HEK293T (cell line): Measurements from ENCODE around the gene PSMD5.

ENCODE experiments used
- CTCF ChIA-PET: fragments of 350-600 bp; formaldehyde crosslinking; extraction: SDS; loops from one replicate; lab custom pipeline; 2021; ENCODE audit warnings: antibody characterized with exemption, inconsistent platforms; lab: Yijun Ruan, JAX
- POLR2A ChIA-PET: fragments of 350-600 bp; formaldehyde crosslinking; extraction: SDS; loops from one replicate; lab custom pipeline; 2020; ENCODE audit warnings: antibody characterized with exemption, inconsistent platforms; lab: Yijun Ruan, JAX
- DNase-seq: peaks from one replicate; pipeline ENCODE4 v3.0.0; 2012; ENCODE audit warnings: mixed read lengths; ENCODE audit errors: extremely low spot score
- ARNT ChIP-seq: fragments of 450-650 bp; IDR thresholded peaks from 2 replicates; pipeline ENCODE4 v1.6.1; 2017; ENCODE audit warnings: mild to moderate bottlenecking
- BHLHE40 ChIP-seq: fragments of 450-650 bp; IDR thresholded peaks from 2 replicates; pipeline ENCODE4 v1.6.1; 2016; ENCODE audit warnings: mild to moderate bottlenecking, moderate library complexity, borderline replicate concordance
- CTBP1 ChIP-seq: fragments of 450-650 bp; IDR thresholded peaks from 2 replicates; pipeline ENCODE4 v1.6.1; 2016; ENCODE audit warnings: borderline replicate concordance
- ELF4 ChIP-seq: fragments of 450-650 bp; IDR thresholded peaks from 2 replicates; pipeline ENCODE4 v1.6.1; 2017; ENCODE audit warnings: antibody characterized with exemption
- FOXA1 ChIP-seq: fragments of 450-650 bp; IDR thresholded peaks from 2 replicates; pipeline ENCODE4 v1.6.1; 2016; ENCODE audit warnings: mild to moderate bottlenecking
- FOXK2 ChIP-seq: fragments of 450-650 bp; IDR thresholded peaks from 2 replicates; pipeline ENCODE4 v1.6.1; 2016; ENCODE audit warnings: mild to moderate bottlenecking
- FOXM1 ChIP-seq: fragments of 450-650 bp; IDR thresholded peaks from 2 replicates; pipeline ENCODE4 v1.6.1; 2017; ENCODE audit warnings: mild to moderate bottlenecking, borderline replicate concordance
- HDGF ChIP-seq: fragments of 450-650 bp; IDR thresholded peaks from 2 replicates; pipeline ENCODE4 v1.6.1; 2017; ENCODE audit warnings: antibody characterized with exemption, borderline replicate concordance
- L3MBTL2 ChIP-seq: fragments of 450-650 bp; conservative IDR thresholded peaks from 2 replicates; pipeline ENCODE4 v1.6.1; 2016; ENCODE audit warnings: mild to moderate bottlenecking
- LEF1 ChIP-seq: fragments of 450-650 bp; IDR thresholded peaks from 2 replicates; pipeline ENCODE4 v1.6.1; 2017; ENCODE audit warnings: mild to moderate bottlenecking, borderline replicate concordance
- NFRKB ChIP-seq: fragments of 450-650 bp; IDR thresholded peaks from 2 replicates; pipeline ENCODE4 v1.6.1; 2016; ENCODE audit warnings: mild to moderate bottlenecking, moderate library complexity
- SP1 ChIP-seq: fragments of 450-650 bp; IDR thresholded peaks from 2 replicates; pipeline ENCODE4 v1.6.1; 2017
- SUZ12 ChIP-seq: fragments of 450-650 bp; IDR thresholded peaks from 2 replicates; pipeline ENCODE4 v1.6.1; 2016; ENCODE audit warnings: mild to moderate bottlenecking
- TARDBP ChIP-seq: fragments of 450-650 bp; IDR thresholded peaks from 2 replicates; pipeline ENCODE4 v1.6.1; 2016
- ZNF384 ChIP-seq: fragments of 450-650 bp; IDR thresholded peaks from 2 replicates; pipeline ENCODE4 v1.6.1; 2016
- TF ChIP-seq, protein P1 (sequence below): fragments of 450-650 bp; IDR thresholded peaks from 2 replicates; pipeline ENCODE4 v1.6.1; 2016

The PSMD5 gene

DNA sequence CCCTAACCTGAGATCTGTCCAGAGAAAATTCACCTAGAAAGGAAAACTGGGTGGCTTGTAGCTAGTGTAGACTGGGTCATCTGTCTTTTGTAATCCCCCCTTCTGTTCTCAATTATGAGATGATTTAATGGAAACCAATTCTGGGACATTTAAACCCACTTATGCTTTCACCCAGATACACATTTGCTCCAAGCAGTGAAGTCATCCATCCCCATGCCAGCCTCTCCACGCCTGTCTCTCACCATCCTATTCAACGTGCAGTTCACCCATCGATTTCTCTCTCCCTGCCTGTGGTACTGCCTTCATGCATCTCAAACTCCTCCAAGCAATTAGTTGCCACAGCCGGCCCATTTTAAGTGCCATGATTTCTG is 32.5 kb upstream of the PSMD5 start:
- ChIA-PET POLR2A (no interaction called here), CTCF (no interaction called here)
- DNase-seq, result no peak
- no peak for TF ChIP-seq ZNF384

DNA sequence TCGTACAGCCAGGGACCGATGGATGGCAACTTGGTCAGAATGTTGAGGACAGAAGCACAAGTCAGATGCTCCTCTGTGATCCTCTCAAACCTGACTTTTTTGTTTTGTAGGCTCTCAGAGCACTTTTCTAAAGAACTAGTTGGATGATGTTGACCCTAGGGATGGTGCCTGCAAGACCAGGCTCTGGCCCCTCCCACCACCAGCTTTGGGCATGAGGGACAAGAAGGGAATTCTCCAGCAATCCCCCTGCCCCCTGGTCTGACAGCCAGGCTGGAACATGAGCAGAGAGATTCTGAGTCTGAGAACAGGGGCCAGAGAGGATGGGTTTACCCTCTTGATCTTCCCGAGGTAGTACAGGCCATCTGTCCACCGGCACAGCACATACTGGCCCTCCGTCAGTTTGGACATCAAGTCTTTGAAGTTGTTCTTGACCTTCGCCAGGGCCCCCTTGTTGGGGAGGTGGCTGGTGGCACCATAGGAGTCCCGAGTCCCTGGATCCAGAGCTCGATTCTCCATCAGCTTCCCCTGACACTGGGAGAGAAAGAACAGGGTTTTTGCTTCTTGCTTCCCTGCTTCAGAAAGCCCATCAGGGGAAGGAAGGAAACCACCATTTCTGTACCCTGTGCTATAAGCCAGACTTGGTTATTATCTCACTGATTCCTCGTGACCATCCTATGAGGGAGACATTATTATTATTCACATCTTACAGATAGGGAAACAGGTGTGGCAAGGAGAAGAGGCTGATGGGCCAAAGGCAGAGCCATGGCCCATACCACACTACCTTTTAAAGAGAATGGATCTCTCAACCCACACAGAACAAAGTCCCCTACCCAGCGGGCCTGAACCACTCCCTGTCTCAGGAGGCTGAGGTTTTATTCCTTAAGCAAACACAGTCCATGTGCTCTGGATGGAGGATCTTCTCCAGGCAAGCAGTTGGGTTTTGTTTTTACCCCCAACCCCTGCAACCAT is 31.8 kb upstream of the PSMD5 start:
- ChIA-PET CTCF (no interaction called here), POLR2A (no interaction called here)
- TF ChIP-seq ELF4, result no peak
- no peak for TF ChIP-seq L3MBTL2
- no peak for TF ChIP-seq SUZ12
- TF ChIP-seq LEF1, result no peak
- TF ChIP-seq BHLHE40, result no peak
- TF ChIP-seq, protein P1, sequence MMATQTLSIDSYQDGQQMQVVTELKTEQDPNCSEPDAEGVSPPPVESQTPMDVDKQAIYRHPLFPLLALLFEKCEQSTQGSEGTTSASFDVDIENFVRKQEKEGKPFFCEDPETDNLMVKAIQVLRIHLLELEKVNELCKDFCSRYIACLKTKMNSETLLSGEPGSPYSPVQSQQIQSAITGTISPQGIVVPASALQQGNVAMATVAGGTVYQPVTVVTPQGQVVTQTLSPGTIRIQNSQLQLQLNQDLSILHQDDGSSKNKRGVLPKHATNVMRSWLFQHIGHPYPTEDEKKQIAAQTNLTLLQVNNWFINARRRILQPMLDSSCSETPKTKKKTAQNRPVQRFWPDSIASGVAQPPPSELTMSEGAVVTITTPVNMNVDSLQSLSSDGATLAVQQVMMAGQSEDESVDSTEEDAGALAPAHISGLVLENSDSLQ, result no peak
- no peak for TF ChIP-seq HDGF
- no peak for DNase-seq

DNA sequence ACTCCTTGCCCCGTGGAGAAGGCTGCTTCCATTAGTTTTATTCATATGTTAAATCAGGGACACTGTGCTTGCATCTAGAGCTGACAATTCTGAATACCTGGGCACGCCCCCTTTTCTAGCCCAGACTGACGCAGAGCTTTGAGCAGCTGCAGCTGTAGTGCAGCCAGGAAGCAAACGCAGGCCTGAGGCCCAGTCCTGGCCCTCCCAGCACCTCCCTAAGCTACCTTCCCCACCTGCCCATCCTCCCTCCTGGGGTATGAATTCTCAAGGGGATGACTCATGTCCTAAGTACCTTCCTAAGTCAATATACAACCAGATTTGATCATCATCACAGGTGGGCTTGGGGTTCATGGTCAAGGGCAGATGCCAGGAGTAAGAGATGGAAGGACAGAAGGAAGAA is 30.8 kb upstream of the PSMD5 start:
- TF ChIP-seq SP1 (no peak), CTBP1 (no peak), ZNF384 (no peak), SUZ12 (no peak), ELF4 (no peak), ARNT (no peak), L3MBTL2 (no peak)
- ChIA-PET POLR2A (interaction anchor here (1.3 kb wide), 2 partner anchors 16 to 80 kb away, joined by 3 to 5 read pairs; partner anchors contain the start of gene FBXW2), CTCF (interaction anchor here (0.6 kb wide), 1 partner anchor 50 kb away, joined by 3 read pairs; no protein-coding TSS in a partner anchor)
- DNase-seq, result no peak

DNA sequence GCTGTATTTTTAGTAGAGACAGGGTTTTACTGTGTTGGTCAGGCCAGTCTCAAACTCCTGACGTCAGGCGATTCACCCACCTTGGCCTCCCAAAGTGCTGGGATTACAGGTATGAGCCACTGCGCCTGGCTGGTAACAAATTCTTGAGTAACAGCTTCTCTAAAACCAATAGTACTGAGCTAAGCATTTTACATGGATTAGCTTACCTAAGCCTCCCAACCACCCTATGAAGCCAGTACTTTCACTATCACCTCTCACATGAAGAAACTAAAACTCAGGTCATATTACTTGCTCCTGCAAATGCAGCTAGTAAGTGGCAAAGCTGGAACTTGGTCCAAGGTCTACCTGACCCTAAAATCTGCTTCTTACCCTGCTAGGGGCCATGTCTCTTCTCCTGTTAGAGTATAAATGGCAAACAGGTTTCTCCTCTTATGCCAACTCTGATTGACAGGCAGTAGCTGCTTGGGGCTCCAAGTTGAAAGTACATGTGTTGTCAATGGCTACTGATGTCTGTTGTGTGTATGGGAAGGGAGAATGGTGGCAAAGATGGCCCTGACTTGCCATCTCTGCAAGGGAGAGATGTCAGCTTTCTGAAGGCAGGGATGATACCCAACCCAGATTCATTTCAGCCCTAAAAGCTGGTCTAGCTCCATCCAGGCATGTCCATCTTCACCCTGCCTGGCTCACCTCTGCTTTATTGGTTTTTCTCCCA is 30.2 kb upstream of the PSMD5 start:
- DNase-seq, result no peak
- ChIA-PET POLR2A (interaction anchor here (1.3 kb wide), 2 partner anchors 15 to 80 kb away, joined by 3 to 5 read pairs; partner anchors contain the start of gene FBXW2), CTCF (interaction anchor here (0.6 kb wide), 1 partner anchor 50 kb away, joined by 3 read pairs; no protein-coding TSS in a partner anchor)

DNA sequence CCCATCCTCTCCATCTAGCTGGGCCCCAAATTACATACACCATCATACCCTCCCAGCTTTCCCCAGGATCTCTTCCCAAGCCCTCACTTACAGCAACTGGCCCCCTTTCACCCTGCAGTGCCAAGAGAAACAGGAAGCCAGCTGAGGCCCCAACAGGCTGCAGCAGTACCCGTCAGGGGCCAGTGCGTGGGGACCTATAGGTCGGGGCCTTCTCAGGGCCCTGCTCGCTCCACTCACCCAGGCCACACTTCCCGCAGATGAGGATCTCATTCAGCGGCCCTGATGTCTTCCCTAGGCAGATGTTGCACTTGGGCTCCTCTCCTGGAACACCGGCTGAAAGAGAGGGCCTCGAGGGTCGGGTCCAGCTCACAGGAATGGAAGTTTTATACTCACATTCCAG is 27.5 kb upstream of the PSMD5 start:
- ChIA-PET CTCF (no interaction called here), POLR2A (interaction anchor here (3.4 kb wide), 1 partner anchor 77 kb away, joined by 15 read pairs; the partner anchor contains the start of gene FBXW2)
- DNase-seq, result no peak
- TF ChIP-seq ZNF384 (no peak), L3MBTL2 (no peak), SUZ12 (no peak), FOXA1 (no peak)

More for the DNA sequence above, 30.2 kb upstream of the PSMD5 start:
- TF ChIP-seq, protein P1, result peak; percentile 41; the same call in 1 of the 2 replicates
- TF ChIP-seq ARNT, result no peak

DNA sequence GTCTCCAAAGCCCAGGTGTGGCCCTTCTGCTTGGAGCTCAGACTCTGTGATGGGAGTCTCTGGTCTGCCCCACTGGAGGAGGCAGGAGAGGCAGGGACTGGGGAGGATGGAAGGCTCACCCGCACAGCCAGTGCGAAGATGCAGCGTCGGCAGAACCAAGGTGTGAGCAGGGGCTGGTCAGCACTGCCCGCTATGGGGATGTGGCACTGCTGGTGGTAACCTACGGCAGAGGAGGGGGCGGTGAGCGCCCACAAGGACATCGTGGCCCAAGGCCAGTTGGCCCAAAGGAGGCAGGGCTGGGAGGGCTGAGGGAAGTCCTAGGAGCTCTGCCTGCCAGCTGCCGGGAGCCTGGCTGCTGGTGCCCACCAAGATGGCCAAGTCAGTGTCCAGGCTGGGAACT is 27.0 kb upstream of the PSMD5 start:
- CTCF ChIA-PET, result interaction anchor here (1.2 kb wide), 1 partner anchor 67 kb away, joined by 6 read pairs; no protein-coding TSS in a partner anchor
- TF ChIP-seq, protein P1, result no peak
- TF ChIP-seq L3MBTL2, result no peak
- no peak for TF ChIP-seq SP1
- TF ChIP-seq FOXK2, result no peak
- no peak for TF ChIP-seq TARDBP
- no peak for TF ChIP-seq BHLHE40
- no peak for TF ChIP-seq LEF1
- no peak for TF ChIP-seq NFRKB
- no peak for DNase-seq
- POLR2A ChIA-PET, result interaction anchor here (3.4 kb wide), 1 partner anchor 76 kb away, joined by 15 read pairs; the partner anchor contains the start of gene FBXW2

DNA sequence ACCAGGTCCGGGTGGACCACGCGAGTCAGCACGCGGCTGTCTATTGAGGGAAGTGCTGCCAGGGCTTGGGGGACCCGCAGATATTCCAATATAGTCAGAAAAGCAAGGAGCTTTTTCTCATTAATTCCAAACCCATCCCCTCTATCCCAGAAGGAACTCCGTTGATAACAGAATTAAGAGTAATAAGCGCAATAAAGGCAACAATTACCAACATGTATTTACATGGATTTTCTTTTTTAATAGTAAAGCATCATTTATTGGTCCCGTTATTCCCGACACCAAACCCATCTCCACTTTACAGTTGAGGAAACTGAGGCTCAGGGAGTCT is 26.6 kb upstream of the PSMD5 start:
- POLR2A ChIA-PET, result interaction anchor here (1.1 to 3.4 kb wide), 2 partner anchors 56 to 76 kb away, joined by 3 to 15 read pairs; partner anchors contain the start of gene FBXW2
- no peak for DNase-seq
- CTCF ChIA-PET, result interaction anchor here (0.6 to 1.2 kb wide), 2 partner anchors 10 to 68 kb away, joined by 3 to 6 read pairs; no protein-coding TSS in a partner anchor
- TF ChIP-seq SUZ12, result no peak
- no peak for TF ChIP-seq NFRKB
- no peak for TF ChIP-seq FOXM1
- TF ChIP-seq L3MBTL2, result no peak
- no peak for TF ChIP-seq LEF1
- no peak for TF ChIP-seq ZNF384
- no peak for TF ChIP-seq ELF4
- TF ChIP-seq SP1, result no peak
- no peak for TF ChIP-seq CTBP1
- TF ChIP-seq BHLHE40, result no peak
- no peak for TF ChIP-seq TARDBP
- TF ChIP-seq, protein P1, result no peak
- no peak for TF ChIP-seq FOXA1
- no peak for TF ChIP-seq FOXK2
- TF ChIP-seq HDGF, result no peak
- no peak for TF ChIP-seq ARNT
